PC-3 (cell line): ENCODE measurements around the gene AP5Z1. TPM values are rescaled to one million over a fixed set of nuclear protein-coding genes. Genes with fewer than 3 reads are reported as not detected.

Source experiments
- ATAC-seq: fragments of 200-7000 bp; cut with Tn5 transposase; 2 replicates; pipeline ENCODE4 v1.9.1; 2020; ENCODE audit warnings: mild to moderate bottlenecking, moderate library complexity
- BruUV-seq: library from RNA; stranded (reverse); fragments of 400-500 nt; replicated peaks from 2 replicates; lab custom pipeline; 2021; lab: Mats Ljungman, UMichigan
- CTCF ChIA-PET: fragments of 300-600 bp; sonication (Branson Sonifier 250); formaldehyde crosslinking; loops from one replicate; lab custom pipeline; 2022; ENCODE audit warnings: antibody characterized with exemption; lab: Charles Lee
- POLR2A ChIA-PET: fragments of 300-600 bp; sonication (Branson Sonifier 250); formaldehyde crosslinking; loops from one replicate; lab custom pipeline; 2022; ENCODE audit warnings: antibody characterized with exemption; ENCODE audit not compliant: unreplicated experiment; lab: Charles Lee
- DNase-seq: peaks from one replicate; pipeline ENCODE4 v3.0.0-alpha.2; 2015
- H2AFZ ChIP-seq: fragments of 300-600 bp; sonication (generic); 2 replicates; pipeline ENCODE4 v1.6.0; 2016; ENCODE audit warnings: antibody characterized with exemption, low read length
- H3F3A ChIP-seq: fragments of 300-600 bp; sonication (generic); one replicate; pipeline ENCODE4 v1.6.0; 2017; ENCODE audit warnings: antibody characterized with exemption, low read length, control low read depth, mild to moderate bottlenecking; ENCODE audit not compliant: unreplicated experiment
- H3K27ac ChIP-seq: fragments of 300-600 bp; sonication (generic); 2 replicates; pipeline ENCODE4 v1.5.1; 2016; ENCODE audit warnings: mild to moderate bottlenecking, low read length
- H3K27me3 ChIP-seq: fragments of 300-600 bp; sonication (generic); 2 replicates; pipeline ENCODE4 v1.6.1; 2016; ENCODE audit warnings: low read length, mixed read lengths
- H3K36me3 ChIP-seq: fragments of 300-600 bp; sonication (generic); 2 replicates; pipeline ENCODE4 v1.6.1; 2016; ENCODE audit warnings: low read depth, mixed run types, low read length, mixed read lengths
- H3K4me1 ChIP-seq: fragments of 300-600 bp; sonication (generic); 2 replicates; pipeline ENCODE4 v1.5.1; 2016; ENCODE audit warnings: low read length; ENCODE audit not compliant: insufficient read depth
- H3K4me2 ChIP-seq: fragments of 300-600 bp; sonication (generic); 2 replicates; pipeline ENCODE4 v1.6.0; 2016; ENCODE audit warnings: low read length
- H3K4me3 ChIP-seq: fragments of 300-600 bp; sonication (generic); 2 replicates; pipeline ENCODE4 v1.5.1; 2016; ENCODE audit warnings: mild to moderate bottlenecking, low read length, mixed read lengths
- H3K79me2 ChIP-seq: fragments of 300-600 bp; sonication (generic); 2 replicates; pipeline ENCODE4 v1.6.1; 2017; ENCODE audit warnings: low read length, mixed read lengths
- H3K9ac ChIP-seq: fragments of 300-600 bp; sonication (generic); 2 replicates; pipeline ENCODE4 v1.6.0; 2016; ENCODE audit warnings: mild to moderate bottlenecking, low read length
- H3K9me2 ChIP-seq: fragments of 300-600 bp; sonication (generic); replicated peaks from 2 replicates; pipeline ENCODE4 v1.6.1; 2016; ENCODE audit warnings: mixed run types, low read length, mixed read lengths
- H3K9me3 ChIP-seq: fragments of 300-600 bp; sonication (generic); 2 replicates; pipeline ENCODE4 v1.6.1; 2016; ENCODE audit warnings: low read length, mixed read lengths
- H4K20me1 ChIP-seq: fragments of 300-600 bp; sonication (generic); 2 replicates; pipeline ENCODE4 v1.6.1; 2016; ENCODE audit warnings: low read length, mixed read lengths
- EZH2 ChIP-seq: fragments of 300-600 bp; sonication (generic); IDR thresholded peaks from one replicate; pipeline ENCODE4 v1.6.1; 2017; ENCODE audit warnings: antibody characterized with exemption, mild to moderate bottlenecking, low read length; ENCODE audit not compliant: unreplicated experiment
- EZH2phosphoT487 ChIP-seq: fragments of 300-600 bp; sonication (generic); IDR thresholded peaks from 2 replicates; pipeline ENCODE4 v1.6.1; 2018; ENCODE audit warnings: mild to moderate bottlenecking, antibody characterized with exemption, low read length, borderline replicate concordance
- intact Hi-C: fragments of 100-400 bp; cut with micrococcal nuclease; formaldehyde crosslinking; loops from 2 replicates; pipeline ENCODE4 v1.9.0; 2023
- total RNA-seq: library from RNA; depleted of rRNA; stranded (reverse); fragments of >200 nt; gene quantifications from 2 replicates; pipeline ENCODE4 v1.2.3, GENCODE V29; 2014
- TF ChIP-seq, protein P1 (sequence below): fragments of 300-600 bp; sonication (generic); conservative IDR thresholded peaks from 2 replicates; pipeline ENCODE4 v1.5.1; 2017; ENCODE audit warnings: antibody characterized with exemption, low read depth, mild to moderate bottlenecking, low read length

Gene AP5Z1
- total RNA-seq, 1 experiment from 2014 or later: 36.6 TPM

DNA sequence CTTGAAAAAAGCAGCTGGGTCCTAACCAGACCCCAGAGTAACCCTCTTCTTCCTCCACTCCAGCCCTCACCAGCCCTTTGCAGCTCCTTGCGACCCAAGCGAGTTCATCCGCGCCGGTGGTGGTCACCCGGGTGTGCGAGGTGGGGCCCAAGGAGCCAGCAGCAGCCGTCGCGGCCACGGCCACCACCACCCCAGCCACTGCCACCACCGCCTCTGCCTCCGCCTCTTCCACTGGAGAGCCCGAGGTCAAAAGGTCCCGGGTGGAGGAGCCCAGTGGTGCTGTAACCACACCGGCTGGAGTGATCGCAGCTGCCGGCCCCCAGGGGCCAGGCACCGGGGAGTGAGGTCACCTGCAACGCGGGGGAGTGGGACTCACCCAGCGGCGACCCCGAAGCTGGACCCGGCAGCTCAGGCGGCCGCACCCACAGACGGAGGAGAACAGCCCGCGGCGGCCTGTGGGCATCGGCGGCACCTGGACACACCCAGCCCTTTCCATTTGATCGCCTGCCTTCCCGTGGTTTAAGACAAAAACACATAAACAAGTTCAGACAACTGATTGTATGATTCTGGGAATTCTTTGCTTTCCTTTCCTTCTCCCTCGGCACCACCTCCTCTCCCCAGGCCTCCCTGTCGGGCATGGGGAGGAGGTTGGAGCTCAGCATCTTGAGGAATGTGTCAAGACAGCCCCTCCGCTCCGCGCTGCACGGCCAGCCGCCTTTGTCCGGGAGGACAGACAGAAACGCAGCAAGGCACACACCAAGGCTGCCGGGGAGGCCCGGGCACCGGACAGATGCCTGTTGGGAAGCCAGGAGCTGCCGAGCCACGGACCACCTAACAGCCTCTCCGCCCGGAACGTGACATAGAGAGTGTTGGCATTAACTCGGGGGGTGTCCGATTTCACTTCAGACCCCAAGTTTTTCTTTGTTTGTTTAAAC, 13.0 kb upstream of the AP5Z1 start:
- Histone ChIP-seq H3F3A (no peaks in the 10 kb centered on the region), H3K9me3 (no peaks in the 10 kb centered on the region), H3K27ac (no peak overlapping the region), H3K27me3 (no peaks in the 10 kb centered on the region), H4K20me1 (no peaks in the 10 kb centered on the region), H3K9me2 (no peaks in the 10 kb centered on the region), H3K36me3 (peaks cover 7% of the 10 kb centered on the region; the same call in 1 of the 2 replicates), H3K79me2 (no peaks in the 10 kb centered on the region), H2AFZ (no peak overlapping the region), H3K9ac (no peak overlapping the region), H3K4me2 (no peak overlapping the region), H3K4me3 (no peak overlapping the region), H3K4me1 (no peaks in the 10 kb centered on the region)
- intact Hi-C loops: no loop called here
- TF ChIP-seq EZH2phosphoT487 (no peak), EZH2 (no peak)
- TF ChIP-seq, protein P1, sequence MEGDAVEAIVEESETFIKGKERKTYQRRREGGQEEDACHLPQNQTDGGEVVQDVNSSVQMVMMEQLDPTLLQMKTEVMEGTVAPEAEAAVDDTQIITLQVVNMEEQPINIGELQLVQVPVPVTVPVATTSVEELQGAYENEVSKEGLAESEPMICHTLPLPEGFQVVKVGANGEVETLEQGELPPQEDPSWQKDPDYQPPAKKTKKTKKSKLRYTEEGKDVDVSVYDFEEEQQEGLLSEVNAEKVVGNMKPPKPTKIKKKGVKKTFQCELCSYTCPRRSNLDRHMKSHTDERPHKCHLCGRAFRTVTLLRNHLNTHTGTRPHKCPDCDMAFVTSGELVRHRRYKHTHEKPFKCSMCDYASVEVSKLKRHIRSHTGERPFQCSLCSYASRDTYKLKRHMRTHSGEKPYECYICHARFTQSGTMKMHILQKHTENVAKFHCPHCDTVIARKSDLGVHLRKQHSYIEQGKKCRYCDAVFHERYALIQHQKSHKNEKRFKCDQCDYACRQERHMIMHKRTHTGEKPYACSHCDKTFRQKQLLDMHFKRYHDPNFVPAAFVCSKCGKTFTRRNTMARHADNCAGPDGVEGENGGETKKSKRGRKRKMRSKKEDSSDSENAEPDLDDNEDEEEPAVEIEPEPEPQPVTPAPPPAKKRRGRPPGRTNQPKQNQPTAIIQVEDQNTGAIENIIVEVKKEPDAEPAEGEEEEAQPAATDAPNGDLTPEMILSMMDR: no peak
- DNase-seq (no peak), ATAC-seq (no peak)
- ChIA-PET POLR2A (no interaction called here), CTCF (no interaction called here)
- BruUV-seq: no TSS peak

DNA sequence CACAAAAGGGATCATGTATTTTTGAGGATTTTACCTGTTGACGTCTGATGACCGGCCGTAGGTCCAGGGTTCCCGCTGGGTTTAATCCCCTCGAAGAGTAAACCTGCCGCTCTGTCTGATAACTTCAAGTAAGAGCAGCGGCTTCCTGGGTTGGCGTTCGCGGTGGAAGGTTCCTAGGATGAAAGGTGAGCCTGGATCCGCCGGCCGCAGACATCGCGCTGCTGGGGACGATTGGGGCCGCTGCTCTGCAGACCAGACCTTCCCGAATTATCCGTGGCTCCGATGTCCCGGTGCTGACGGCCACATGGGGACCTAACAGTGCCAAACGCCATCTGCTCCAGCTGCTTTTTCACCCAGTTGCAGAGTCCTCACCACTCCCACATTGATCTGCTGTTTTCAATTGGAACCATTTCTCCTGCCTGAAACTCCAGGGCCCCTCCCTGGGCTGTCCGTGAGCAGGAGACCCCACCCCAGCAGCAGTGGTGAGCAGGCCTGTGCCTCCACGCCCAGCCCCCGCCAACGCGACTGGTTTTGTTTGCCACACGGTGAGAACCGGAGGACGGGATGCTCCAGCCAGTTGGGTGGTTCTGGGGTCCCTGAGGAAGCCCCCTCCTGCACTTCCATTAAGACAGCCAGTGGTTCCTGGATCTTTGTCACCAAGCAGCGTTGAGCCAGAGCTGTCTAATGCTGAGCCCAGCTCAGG, 12.2 kb upstream of the AP5Z1 start:
- Histone ChIP-seq H3K27me3 (no peaks in the 10 kb centered on the region), H3K79me2 (no peaks in the 10 kb centered on the region), H3K36me3 (peaks cover 7% of the 10 kb centered on the region; the same call in 1 of the 2 replicates), H3K4me3 (no peak overlapping the region), H3K4me2 (no peak overlapping the region), H3K9ac (no peak overlapping the region), H3F3A (no peaks in the 10 kb centered on the region), H3K9me3 (no peaks in the 10 kb centered on the region), H2AFZ (no peak overlapping the region), H4K20me1 (no peaks in the 10 kb centered on the region), H3K9me2 (no peaks in the 10 kb centered on the region), H3K27ac (no peak overlapping the region), H3K4me1 (no peaks in the 10 kb centered on the region)
- no peak for ATAC-seq
- TF ChIP-seq EZH2phosphoT487: no peak
- TF ChIP-seq, protein P1: no peak
- TF ChIP-seq EZH2: no peak
- intact Hi-C loops: no loop called here
- no TSS peak for BruUV-seq
- CTCF ChIA-PET: no interaction called here
- POLR2A ChIA-PET: no interaction called here
- no peak for DNase-seq
